ENCODE measurements around the gene SCN5A. TPM values are rescaled to one million over a fixed set of nuclear protein-coding genes. Genes with fewer than 3 reads are reported as not detected.

The SCN5A gene
- polyA plus RNA-seq, 1 of the 3 experiments (the other 2 are of a cell fraction): 0.18 TPM

- H2AFZ ChIP-seq (ENCODE audit: low read depth): no peak overlapping the region
- 22% methylated on average over 5 of the region's 5 CpGs for WGBS (ENCODE audit: low lambda C conversion rate)
- no peak overlapping the region for H3K27ac ChIP-seq (ENCODE audit: low read depth in 2 of 2, low read length in 1 of 2)
- no peaks in the 10 kb centered on the region; the same call in 1 of the 2 replicates for H3K27me3 ChIP-seq (ENCODE audit: insufficient read depth)
- H4K20me1 ChIP-seq (ENCODE audit: insufficient read depth): no peaks in the 10 kb centered on the region
- H3K79me2 ChIP-seq (ENCODE audit: insufficient read depth): no peaks in the 10 kb centered on the region
- no peaks in the 10 kb centered on the region for H3K9me3 ChIP-seq
- TF ChIP-seq USF1 (IDR thresholded peaks at IDR 0.05; ENCODE audit: borderline replicate concordance, low read depth) (no peak), PBX3 (IDR thresholded peaks at IDR 0.05) (no peak), YY1 (IDR thresholded peaks at IDR 0.05; ENCODE audit: low read depth) (no peak), TAF1 (IDR thresholded peaks at IDR 0.05; ENCODE audit: borderline replicate concordance, low read depth, low read length) (no peak), FOXM1 (IDR thresholded peaks at IDR 0.05; ENCODE audit: low read depth) (no peak), CHD2 (IDR thresholded peaks at IDR 0.05; ENCODE audit: low read length, partially characterized antibody) (no peak)
- ChIA-PET CTCF (interaction anchor here (1.0 to 2.3 kb wide), 4 partner anchors 29 to 315 kb away, joined by 3 to 9 read pairs (median 7); no protein-coding TSS in a partner anchor), POLR2A (interaction anchor here (1.1 kb wide), 1 partner anchor 10 kb away, joined by 3 read pairs; no protein-coding TSS in a partner anchor)
- no peak for DNase-seq
- no peaks in the 10 kb centered on the region for H3F3A ChIP-seq (replicated peaks; ENCODE audit: insufficient read depth)
- H3K9me2 ChIP-seq: no peaks in the 10 kb centered on the region
- H3K36me3 ChIP-seq (replicated peaks in 1 of 2; ENCODE audit: control insufficient read depth in 1 of 2, insufficient read depth in 2 of 2, low read length in 1 of 2): no peaks in the 10 kb centered on the region
- no peak overlapping the region for H3K9ac ChIP-seq
- no peak overlapping the region for H3K4me2 ChIP-seq
- no peak overlapping the region for H3K4me3 ChIP-seq (ENCODE audit: low read depth in 2 of 2, low read length in 1 of 2)
- H3K4me1 ChIP-seq (ENCODE audit: control insufficient read depth in 1 of 2, insufficient read depth in 2 of 2, low read depth in 1 of 2, low read length in 1 of 2): no peaks in the 10 kb centered on the region
Measured at GRCh38 chr3:38684546-38684945, 35.1 kb upstream of the SCN5A start.

GRCh38 chr3:38669668-38670067 is 20.2 kb upstream of the SCN5A start:
- POLR2A ChIA-PET: no interaction called here
- Histone ChIP-seq H3F3A (replicated peaks; ENCODE audit: insufficient read depth) (no peaks in the 10 kb centered on the region), H3K36me3 (replicated peaks in 1 of 2; ENCODE audit: control insufficient read depth in 1 of 2, insufficient read depth in 2 of 2, low read length in 1 of 2) (no peaks in the 10 kb centered on the region), H3K9me2 (no peaks in the 10 kb centered on the region), H2AFZ (ENCODE audit: low read depth) (no peak overlapping the region), H3K27ac (ENCODE audit: low read depth in 2 of 2, low read length in 1 of 2) (no peak overlapping the region), H3K9ac (no peak overlapping the region), H4K20me1 (ENCODE audit: insufficient read depth) (no peaks in the 10 kb centered on the region), H3K79me2 (ENCODE audit: insufficient read depth) (no peaks in the 10 kb centered on the region), H3K4me3 (ENCODE audit: low read depth in 2 of 2, low read length in 1 of 2) (no peak overlapping the region), H3K4me2 (no peak overlapping the region), H3K27me3 (ENCODE audit: insufficient read depth) (no peaks in the 10 kb centered on the region; the same call in 1 of the 2 replicates), H3K9me3 (no peaks in the 10 kb centered on the region), H3K4me1 (ENCODE audit: control insufficient read depth in 1 of 2, insufficient read depth in 2 of 2, low read depth in 1 of 2, low read length in 1 of 2) (no peaks in the 10 kb centered on the region)
- DNase-seq: no peak
- 34% methylated on average over 4 of the region's 4 CpGs for WGBS (ENCODE audit: low lambda C conversion rate)
- CTCF ChIA-PET: interaction anchor here (0.7 to 5.4 kb wide), 8 partner anchors 14 to 340 kb away, joined by 3 to 26 read pairs (median 7); partner anchors contain the start of genes EXOG and XYLB
- no peak for TF ChIP-seq GABPA (IDR thresholded peaks at IDR 0.05; ENCODE audit: low read depth)
- no peak for TF ChIP-seq RFX5 (IDR thresholded peaks at IDR 0.05; ENCODE audit: low read length)
- TF ChIP-seq TEAD4 (IDR thresholded peaks at IDR 0.05; ENCODE audit: borderline replicate concordance, insufficient read depth): no peak
- no peak for TF ChIP-seq USF1 (IDR thresholded peaks at IDR 0.05; ENCODE audit: borderline replicate concordance, low read depth)
- no peak for TF ChIP-seq NFIC (IDR thresholded peaks at IDR 0.05; ENCODE audit: borderline replicate concordance)
- TF ChIP-seq NRF1 (IDR thresholded peaks at IDR 0.05; ENCODE audit: low read depth, low read length): no peak
- TF ChIP-seq SMC3 (IDR thresholded peaks at IDR 0.05; ENCODE audit: low read depth, low read length): no peak
- no peak for TF ChIP-seq CTCF (IDR thresholded peaks at IDR 0.05)
- no peak for TF ChIP-seq ELF1 (IDR thresholded peaks at IDR 0.05)
- TF ChIP-seq JUND (IDR thresholded peaks at IDR 0.05): no peak
- no peak for TF ChIP-seq ZBTB33 (IDR thresholded peaks at IDR 0.05; ENCODE audit: borderline replicate concordance, low read depth)
- TF ChIP-seq USF2 (IDR thresholded peaks at IDR 0.05; ENCODE audit: borderline replicate concordance, low read depth, low read length): no peak
- TF ChIP-seq FOSL2 (IDR thresholded peaks at IDR 0.05; ENCODE audit: borderline replicate concordance, low read depth): no peak

Measured in SK-N-SH (cell line).